SK-N-SH treated with all-trans-retinoic acid at 6 μM for 48 hours (cell line): ENCODE results near the gene CTR9.

Experiments used
- ATAC-seq: fragments of 200-7000 bp; cut with Tn5 transposase; 3 replicates; pipeline ENCODE4 v1.9.1; 2020; ENCODE audit warnings: mild to moderate bottlenecking, moderate library complexity
- BACH2 ChIP-seq: fragments of 250-450 bp; sonication (Bioruptor Pico); IDR thresholded peaks from 2 replicates; pipeline ENCODE4 v1.9.0; 2021; ENCODE audit warnings: mild to moderate bottlenecking, borderline replicate concordance
- CREB5 ChIP-seq: fragments of 250-450 bp; sonication (Bioruptor Pico); IDR thresholded peaks from 2 replicates; pipeline ENCODE4 v1.5.1; 2020; ENCODE audit warnings: low read depth, mild to moderate bottlenecking, moderate library complexity
- ESRRG ChIP-seq: fragments of 250-450 bp; sonication (Bioruptor Pico); IDR thresholded peaks from 2 replicates; pipeline ENCODE4 v1.6.1; 2021; ENCODE audit warnings: mild to moderate bottlenecking
- ISL1 ChIP-seq: fragments of 250-450 bp; sonication (Bioruptor Pico); IDR thresholded peaks from 2 replicates; pipeline ENCODE4 v2.1.2; 2022; ENCODE audit warnings: mild to moderate bottlenecking, moderate library complexity
- OSR1 ChIP-seq: fragments of 250-450 bp; sonication (Bioruptor Pico); IDR thresholded peaks from 2 replicates; pipeline ENCODE4 v1.8.0; 2022; ENCODE audit warnings: moderate library complexity, mild to moderate bottlenecking, inconsistent platforms
- PPARA ChIP-seq: fragments of 250-450 bp; sonication (Bioruptor Pico); IDR thresholded peaks from 2 replicates; pipeline ENCODE4 v1.5.0; 2020; ENCODE audit warnings: mild to moderate bottlenecking, borderline replicate concordance
- RARB ChIP-seq: fragments of 250-450 bp; sonication (Bioruptor Pico); IDR thresholded peaks from 2 replicates; pipeline ENCODE4 v1.8.0; 2021; ENCODE audit warnings: mild to moderate bottlenecking, moderate library complexity
- TCF4 ChIP-seq: fragments of 250-450 bp; sonication (Bioruptor Pico); IDR thresholded peaks from 2 replicates; pipeline ENCODE4 v1.8.0; 2021; ENCODE audit warnings: mild to moderate bottlenecking, moderate library complexity, borderline replicate concordance
- ZFP3 ChIP-seq: fragments of 250-450 bp; sonication (Bioruptor Pico); IDR thresholded peaks from 2 replicates; pipeline ENCODE4 v1.5.0; 2020; ENCODE audit warnings: mild to moderate bottlenecking, moderate library complexity
- ZFP30 ChIP-seq: fragments of 450-650 bp; formaldehyde crosslinking; IDR thresholded peaks from 2 replicates; pipeline ENCODE4 v1.5.0; 2022; ENCODE audit warnings: mild to moderate bottlenecking, moderate library complexity
- ZNF565 ChIP-seq: fragments of 450-650 bp; formaldehyde crosslinking; conservative IDR thresholded peaks from 2 replicates; pipeline ENCODE4 v1.5.0; 2020; ENCODE audit warnings: low read depth, mild to moderate bottlenecking, moderate library complexity
- ZNF70 ChIP-seq: fragments of 450-650 bp; formaldehyde crosslinking; IDR thresholded peaks from 2 replicates; pipeline ENCODE4 v1.5.0; 2020; ENCODE audit warnings: mild to moderate bottlenecking, moderate library complexity
- ZNF8 ChIP-seq: fragments of 450-650 bp; formaldehyde crosslinking; IDR thresholded peaks from 2 replicates; pipeline ENCODE4 v1.5.0; 2020; ENCODE audit warnings: mild to moderate bottlenecking, moderate library complexity
- TF ChIP-seq, protein P1 (sequence below): fragments of 250-450 bp; sonication (Bioruptor Pico); IDR thresholded peaks from 2 replicates; pipeline ENCODE4 v1.8.0; 2021; ENCODE audit warnings: low read depth, mild to moderate bottlenecking, moderate library complexity, borderline replicate concordance

Gene CTR9

GRCh38 chr11:10824888-10825287, 73.8 kb downstream of the CTR9 start:
- ATAC-seq: no peak
- no peak for TF ChIP-seq ESRRG (CRISPR knock-in tag)
- TF ChIP-seq, protein P1, sequence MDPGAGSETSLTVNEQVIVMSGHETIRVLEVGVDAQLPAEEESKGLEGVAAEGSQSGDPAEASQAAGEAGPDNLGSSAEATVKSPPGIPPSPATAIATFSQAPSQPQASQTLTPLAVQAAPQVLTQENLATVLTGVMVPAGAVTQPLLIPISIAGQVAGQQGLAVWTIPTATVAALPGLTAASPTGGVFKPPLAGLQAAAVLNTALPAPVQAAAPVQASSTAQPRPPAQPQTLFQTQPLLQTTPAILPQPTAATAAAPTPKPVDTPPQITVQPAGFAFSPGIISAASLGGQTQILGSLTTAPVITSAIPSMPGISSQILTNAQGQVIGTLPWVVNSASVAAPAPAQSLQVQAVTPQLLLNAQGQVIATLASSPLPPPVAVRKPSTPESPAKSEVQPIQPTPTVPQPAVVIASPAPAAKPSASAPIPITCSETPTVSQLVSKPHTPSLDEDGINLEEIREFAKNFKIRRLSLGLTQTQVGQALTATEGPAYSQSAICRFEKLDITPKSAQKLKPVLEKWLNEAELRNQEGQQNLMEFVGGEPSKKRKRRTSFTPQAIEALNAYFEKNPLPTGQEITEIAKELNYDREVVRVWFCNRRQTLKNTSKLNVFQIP (CRISPR knock-in tag): no peak
- TF ChIP-seq ZNF70 (CRISPR knock-in tag): no peak
- no peak for TF ChIP-seq PPARA (CRISPR knock-in tag)
- TF ChIP-seq OSR1: no peak
- TF ChIP-seq BACH2 (CRISPR knock-in tag): no peak
- no peak for TF ChIP-seq ISL1 (CRISPR knock-in tag)
- TF ChIP-seq CREB5 (CRISPR knock-in tag): no peak
- TF ChIP-seq ZFP3 (CRISPR knock-in tag): no peak
- no peak for TF ChIP-seq ZFP30 (CRISPR knock-in tag)
- TF ChIP-seq, all 23 proteins: peak for 0

GRCh38 chr11:10828402-10828801, 77.4 kb downstream of the CTR9 start:
- TF ChIP-seq ZNF8 (CRISPR knock-in tag): no peak
- TF ChIP-seq OSR1: no peak
- TF ChIP-seq TCF4: no peak
- TF ChIP-seq ZFP30 (CRISPR knock-in tag): no peak
- TF ChIP-seq, protein P1 (CRISPR knock-in tag): no peak
- no peak for TF ChIP-seq ZNF565 (CRISPR knock-in tag)
- TF ChIP-seq, all 23 proteins: peak for 0
- ATAC-seq: no peak

DNA sequence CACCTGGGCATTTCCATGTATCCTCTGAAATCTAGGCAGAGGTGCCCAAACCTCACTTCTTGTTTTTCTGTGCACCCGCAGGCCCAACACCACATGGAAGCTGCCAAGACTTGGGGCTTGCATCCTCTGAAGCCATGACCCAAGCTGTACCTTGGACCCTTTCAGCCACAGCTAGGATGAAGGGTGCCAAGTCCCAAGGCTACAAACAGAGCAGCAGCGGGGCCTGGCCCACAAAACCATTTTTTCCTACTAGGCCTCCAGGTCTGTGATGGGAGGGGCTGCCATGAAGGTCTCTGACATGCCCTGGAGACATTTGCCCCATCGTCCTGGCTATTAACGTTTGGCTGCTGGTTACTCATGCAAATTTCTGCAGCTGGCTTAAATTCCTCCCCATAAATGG, 78.1 kb downstream of the CTR9 start:
- TF ChIP-seq ZNF70 (CRISPR knock-in tag) (no peak), RARB (CRISPR knock-in tag) (no peak)
- TF ChIP-seq, all 23 proteins: peak for 0

More for the DNA sequence above, 78.1 kb downstream of the CTR9 start:
- ATAC-seq: no peak
